GM12878 (cell line): ENCODE data around the gene RASA1.

Source experiments
- BACH1 ChIP-seq: fragments of 450-650 bp; IDR thresholded peaks from 2 replicates; pipeline ENCODE4 v1.6.1; 2017; ENCODE audit warnings: mild to moderate bottlenecking, borderline replicate concordance
- BCL11A ChIP-seq: IDR thresholded peaks from 2 replicates; pipeline ENCODE4 v1.6.1; 2011; ENCODE audit warnings: low read depth, low read length
- BRCA1 ChIP-seq: IDR thresholded peaks from 2 replicates; pipeline ENCODE4 v1.6.1; 2011; ENCODE audit warnings: low read depth, low read length, improper control_type of control experiment
- CHD1 ChIP-seq: IDR thresholded peaks from 2 replicates; pipeline ENCODE4 v1.6.1; 2012; ENCODE audit warnings: low read depth, low read length, improper control_type of control experiment
- EZH2 ChIP-seq: IDR thresholded peaks from 2 replicates; pipeline ENCODE4 v1.6.1; 2012; ENCODE audit warnings: low read depth, mild to moderate bottlenecking, control low read depth, inconsistent platforms, low read length, borderline replicate concordance; ENCODE audit not compliant: control insufficient read depth
- IRF4 ChIP-seq: IDR thresholded peaks from 2 replicates; pipeline ENCODE4 v1.6.1; 2011; ENCODE audit warnings: low read depth, low read length
- NR2C2 ChIP-seq: IDR thresholded peaks from 2 replicates; pipeline ENCODE4 v1.6.1; 2011; ENCODE audit warnings: borderline replicate concordance, low read depth; ENCODE audit not compliant: control insufficient read depth, insufficient read length
- POLR2AphosphoS5 ChIP-seq: IDR thresholded peaks from 2 replicates; pipeline ENCODE4 v1.6.1; 2011; ENCODE audit warnings: mild to moderate bottlenecking, low read length, inconsistent platforms
- RAD21 ChIP-seq: IDR thresholded peaks from 2 replicates; pipeline ENCODE4 v1.6.1; 2011; ENCODE audit warnings: mild to moderate bottlenecking, low read depth, low read length, moderate library complexity; ENCODE audit not compliant: insufficient read depth
- ZNF24 ChIP-seq: fragments of 450-650 bp; IDR thresholded peaks from 2 replicates; pipeline ENCODE4 v1.6.1; 2017; ENCODE audit warnings: antibody characterized with exemption, mild to moderate bottlenecking
- TF ChIP-seq, protein P1 (sequence below): IDR thresholded peaks from 2 replicates; pipeline ENCODE4 v1.6.1; 2012; ENCODE audit warnings: low read depth, low read length, improper control_type of control experiment
- TF ChIP-seq, protein P2 (sequence below), 3 experiments: IDR thresholded peaks in 2 of 3; conservative IDR thresholded peaks in 1 of 3; 2 replicates each; pipeline ENCODE4 v1.5.1; 2011; ENCODE audit warnings: low read depth in 3 of 3, low read length in 3 of 3, mild to moderate bottlenecking in 3 of 3, control low read depth in 2 of 3, moderate library complexity in 2 of 3, inconsistent platforms in 1 of 3, mixed read lengths in 1 of 3; ENCODE audit not compliant: control insufficient read depth in 2 of 3, insufficient read depth in 1 of 3; ENCODE audit errors: extremely low read depth in 1 of 3

GRCh38 chr5:87392170-87392569, 124.5 kb downstream of the RASA1 start:
- no peak for TF ChIP-seq BCL11A
- TF ChIP-seq, protein P1, sequence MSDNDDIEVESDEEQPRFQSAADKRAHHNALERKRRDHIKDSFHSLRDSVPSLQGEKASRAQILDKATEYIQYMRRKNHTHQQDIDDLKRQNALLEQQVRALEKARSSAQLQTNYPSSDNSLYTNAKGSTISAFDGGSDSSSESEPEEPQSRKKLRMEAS = no peak
- TF ChIP-seq EZH2 = no peak
- TF ChIP-seq IRF4 = no peak
- TF ChIP-seq, protein P2, sequence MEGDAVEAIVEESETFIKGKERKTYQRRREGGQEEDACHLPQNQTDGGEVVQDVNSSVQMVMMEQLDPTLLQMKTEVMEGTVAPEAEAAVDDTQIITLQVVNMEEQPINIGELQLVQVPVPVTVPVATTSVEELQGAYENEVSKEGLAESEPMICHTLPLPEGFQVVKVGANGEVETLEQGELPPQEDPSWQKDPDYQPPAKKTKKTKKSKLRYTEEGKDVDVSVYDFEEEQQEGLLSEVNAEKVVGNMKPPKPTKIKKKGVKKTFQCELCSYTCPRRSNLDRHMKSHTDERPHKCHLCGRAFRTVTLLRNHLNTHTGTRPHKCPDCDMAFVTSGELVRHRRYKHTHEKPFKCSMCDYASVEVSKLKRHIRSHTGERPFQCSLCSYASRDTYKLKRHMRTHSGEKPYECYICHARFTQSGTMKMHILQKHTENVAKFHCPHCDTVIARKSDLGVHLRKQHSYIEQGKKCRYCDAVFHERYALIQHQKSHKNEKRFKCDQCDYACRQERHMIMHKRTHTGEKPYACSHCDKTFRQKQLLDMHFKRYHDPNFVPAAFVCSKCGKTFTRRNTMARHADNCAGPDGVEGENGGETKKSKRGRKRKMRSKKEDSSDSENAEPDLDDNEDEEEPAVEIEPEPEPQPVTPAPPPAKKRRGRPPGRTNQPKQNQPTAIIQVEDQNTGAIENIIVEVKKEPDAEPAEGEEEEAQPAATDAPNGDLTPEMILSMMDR (IDR thresholded peaks at IDR 0.05 in 2 of 3, conservative IDR thresholded peaks at IDR 0.05 in 1 of 3; ENCODE audit: control insufficient read depth in 2 of 3, extremely low read depth in 1 of 3, insufficient read depth in 1 of 3, low read depth in 3 of 3, low read length in 3 of 3) = no peak
- TF ChIP-seq BRCA1 = no peak
- TF ChIP-seq RAD21 = no peak
- TF ChIP-seq CHD1 = no peak
- no peak for TF ChIP-seq NR2C2
- no peak for TF ChIP-seq POLR2AphosphoS5
- TF ChIP-seq ZNF24 = no peak
- TF ChIP-seq BACH1 = no peak
